ENCODE measurements around the gene EFHB. TPM values are rescaled to one million over a fixed set of nuclear protein-coding genes. Genes with fewer than 3 reads are reported as not detected.
"Not testable (repeated sequence)": the region's sequence is repeated elsewhere in the genome, so short reads cannot be mapped to it uniquely, and the experiment has no call there.

Gene EFHB
- total RNA-seq, 4 donors from 2014 or later = 0.35 to 2.5 (median 0.40) TPM; not detected in 1

DNA sequence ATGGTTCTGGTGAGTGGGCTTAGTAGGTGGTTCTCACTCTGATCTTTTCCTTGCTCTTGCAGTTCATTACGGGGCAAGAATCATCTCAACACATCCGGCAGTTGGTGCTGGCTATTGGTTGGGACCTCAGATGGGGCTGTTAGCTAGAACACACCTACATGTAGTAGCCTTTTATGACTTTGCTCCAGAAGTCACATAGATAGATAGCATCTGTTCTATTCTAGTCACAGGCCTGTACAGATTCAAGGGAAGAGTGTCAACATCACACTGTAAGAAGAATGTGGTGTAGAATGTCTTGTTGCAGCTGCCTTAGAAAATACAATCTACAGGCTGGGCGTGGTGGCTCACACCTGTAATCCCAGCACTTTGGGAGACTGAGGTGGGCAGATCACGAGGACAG lies 27.9 kb upstream of the EFHB start:
- Histone ChIP-seq H3K27me3 (no peaks in the 10 kb centered on the region), H3K27ac (no peak overlapping the region), H3K4me1 (no peaks in the 10 kb centered on the region), H3K4me3 (no peak overlapping the region), H3K36me3 (no peaks in the 10 kb centered on the region), H3K9me3 (no peaks in the 10 kb centered on the region)
- TF ChIP-seq CTCF (IDR thresholded peaks at IDR 0.05) = no peak
- no peak for TF ChIP-seq POLR2A (IDR thresholded peaks at IDR 0.05)
- DNase-seq = no peak

DNA sequence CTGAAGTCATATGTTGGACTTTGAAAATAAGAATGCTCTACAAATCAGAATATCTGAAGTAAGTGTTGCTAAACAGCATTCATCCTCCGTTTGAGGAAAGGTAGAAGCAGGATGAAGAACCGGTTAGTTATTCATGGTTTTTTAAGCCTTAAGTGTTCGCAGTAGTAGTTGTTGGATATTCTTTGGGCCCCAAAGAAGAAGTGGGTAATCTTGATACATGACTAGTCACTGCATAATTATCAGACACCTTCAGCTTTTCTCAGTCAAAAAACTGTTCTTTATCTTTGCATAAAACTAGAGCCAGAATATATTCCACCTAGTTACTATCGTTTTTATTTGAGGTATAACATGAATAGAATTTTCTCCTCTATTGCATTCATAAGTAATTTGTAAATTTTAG lies 26.7 kb upstream of the EFHB start:
- no peak overlapping the region for H3K4me3 ChIP-seq
- H3K4me1 ChIP-seq = no peaks in the 10 kb centered on the region
- DNase-seq = no peak
- no peaks in the 10 kb centered on the region for H3K36me3 ChIP-seq
- H3K27me3 ChIP-seq = no peaks in the 10 kb centered on the region
- H3K9me3 ChIP-seq = no peaks in the 10 kb centered on the region
- no peak overlapping the region for H3K27ac ChIP-seq
- TF ChIP-seq POLR2A (IDR thresholded peaks at IDR 0.05) = no peak
- no peak for TF ChIP-seq CTCF (IDR thresholded peaks at IDR 0.05)

GRCh38 chr3:19959505-19959904 lies 25.5 kb upstream of the EFHB start:
- Histone ChIP-seq H3K4me1 (no peaks in the 10 kb centered on the region), H3K9me3 (no peaks in the 10 kb centered on the region), H3K27me3 (no peaks in the 10 kb centered on the region), H3K36me3 (peaks cover 0 to 6% (median 0%) of the 10 kb centered on the region in 3 donors), H3K27ac (no peak overlapping the region), H3K4me3 (no peak overlapping the region)
- no peak for DNase-seq
- no peak for TF ChIP-seq CTCF (IDR thresholded peaks at IDR 0.05)
- TF ChIP-seq POLR2A (IDR thresholded peaks at IDR 0.05) = no peak

GRCh38 chr3:19957354-19957753 lies 23.3 kb upstream of the EFHB start:
- H3K9me3 ChIP-seq, H3K4me1 ChIP-seq, H3K27ac ChIP-seq, H3K27me3 ChIP-seq, H3K4me3 ChIP-seq, DNase-seq: not testable (repeated sequence)
- H3K36me3 ChIP-seq = peaks cover 0 to 26% (median 0%) of the 10 kb centered on the region in 3 donors

DNA sequence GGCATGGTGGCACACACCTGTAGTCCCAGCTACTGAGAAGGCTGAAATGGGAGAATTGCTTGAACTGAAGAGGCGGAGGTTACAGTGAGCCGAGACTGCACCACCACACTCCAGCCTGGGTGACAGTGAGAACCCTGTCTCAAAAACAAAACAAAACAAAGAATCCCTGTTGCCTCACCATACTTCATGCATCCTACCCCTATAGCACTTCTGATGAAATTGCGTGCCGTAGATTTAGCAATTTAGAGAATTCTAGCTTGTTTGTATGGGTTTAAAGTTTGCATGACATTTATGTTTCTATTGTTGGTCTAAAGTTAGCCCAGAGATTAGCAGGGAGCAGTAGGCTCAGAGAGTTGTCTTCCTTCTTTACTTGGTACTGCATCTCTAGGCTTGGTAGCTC lies 20.7 kb upstream of the EFHB start:
- no peak for DNase-seq
- H3K9me3 ChIP-seq = no peaks in the 10 kb centered on the region
- H3K4me3 ChIP-seq = no peak overlapping the region
- peaks cover 0 to 34% (median 0%) of the 10 kb centered on the region in 3 donors for H3K36me3 ChIP-seq
- no peak overlapping the region for H3K27ac ChIP-seq
- H3K27me3 ChIP-seq = no peaks in the 10 kb centered on the region
- TF ChIP-seq POLR2A (IDR thresholded peaks at IDR 0.05) (no peak), CTCF (IDR thresholded peaks at IDR 0.05) (no peak)
- peaks cover 0 to 12% (median 0%) of the 10 kb centered on the region in 4 donors for H3K4me1 ChIP-seq

- Histone ChIP-seq H3K4me1 (peaks cover 0 to 23% (median 2%) of the 10 kb centered on the region in 4 donors), H3K27ac (no peak overlapping the region), H3K27me3 (no peaks in the 10 kb centered on the region), H3K4me3 (no peak overlapping the region), H3K9me3 (no peaks in the 10 kb centered on the region), H3K36me3 (peaks cover 0 to 34% (median 0%) of the 10 kb centered on the region in 3 donors)
- no peak for DNase-seq
- TF ChIP-seq POLR2A (IDR thresholded peaks at IDR 0.05) (no peak), CTCF (IDR thresholded peaks at IDR 0.05) (no peak)
Observed at GRCh38 chr3:19950316-19950715, 16.3 kb upstream of the EFHB start.

Data from Peyer's patch (tissue), 4 donors.